CD14-positive monocyte (primary cell): ENCODE measurements around the gene MASP2. TPM values are rescaled to one million over a fixed set of nuclear protein-coding genes. Genes with fewer than 3 reads are reported as not detected.
"Not testable (repeated sequence)": the region's sequence is repeated elsewhere in the genome, so short reads cannot be mapped to it uniquely, and the experiment has no call there.

Experiments
- DNase-seq, 3 donors: peaks; one replicate each; pipeline ENCODE4 v3.0.0-alpha.2; 2011 to 2022
- H2AFZ ChIP-seq: 2 replicates; pipeline ENCODE4 v1.6.0; 2012; ENCODE audit warnings: mild to moderate bottlenecking, low read depth, low read length, inconsistent platforms; ENCODE audit not compliant: insufficient read depth, poor library complexity, severe bottlenecking
- H3K27ac ChIP-seq, 2 donors: 1 replicate in 1 of 2; 2 replicates in 1 of 2; pipeline ENCODE4 v1.5.1; 2012 to 2013; ENCODE audit warnings: low read length in 2 of 2, control low read depth in 1 of 2, inconsistent platforms in 1 of 2, low read depth in 1 of 2, mild to moderate bottlenecking in 1 of 2
- H3K27me3 ChIP-seq, 2 donors: one replicate each; pipeline versions ENCODE4 v1.6.0 to v1.6.1; 2011 to 2013; ENCODE audit warnings: low read length in 2 of 2; ENCODE audit not compliant: control insufficient read depth in 2 of 2, insufficient read depth in 2 of 2
- H3K36me3 ChIP-seq, 2 donors: replicated peaks in 1 of 2; 1 replicate in 1 of 2; 2 replicates in 1 of 2; pipeline versions ENCODE4 v1.5.1 to v1.6.1; 2012 to 2013; ENCODE audit warnings: low read length in 2 of 2, control low read depth in 1 of 2, inconsistent platforms in 1 of 2, mild to moderate bottlenecking in 1 of 2; ENCODE audit not compliant: insufficient read depth in 2 of 2, control insufficient read depth in 1 of 2
- H3K4me1 ChIP-seq, 2 donors: 1 replicate in 1 of 2; 2 replicates in 1 of 2; pipeline versions ENCODE4 v1.5.1 to v1.6.1; 2012 to 2013; ENCODE audit warnings: low read length in 2 of 2, control low read depth in 1 of 2, inconsistent platforms in 1 of 2, mild to moderate bottlenecking in 1 of 2, moderate library complexity in 1 of 2; ENCODE audit not compliant: insufficient read depth in 2 of 2, control insufficient read depth in 1 of 2
- H3K4me2 ChIP-seq: replicated peaks from 2 replicates; pipeline ENCODE3; 2012; ENCODE audit warnings: low read length, moderate library complexity, mild to moderate bottlenecking; ENCODE audit not compliant: poor library complexity, severe bottlenecking; ENCODE audit errors: extremely low read depth
- H3K4me3 ChIP-seq, 3 experiments: fragments of 200-600 bp in 1 of 3; sonication (generic) in 1 of 3; replicated peaks in 1 of 3; 1 replicate in 2 of 3; 2 replicates in 1 of 3; pipeline ENCODE4 v1.5.1; 2011 to 2013; ENCODE audit warnings: low read length in 3 of 3, mild to moderate bottlenecking in 3 of 3, control low read depth in 2 of 3, low read depth in 2 of 3, inconsistent platforms in 1 of 3, moderate library complexity in 1 of 3
- H3K79me2 ChIP-seq: 2 replicates; pipeline ENCODE4 v1.6.0; 2012; ENCODE audit warnings: mild to moderate bottlenecking, control low read depth, inconsistent platforms, low read length, moderate library complexity; ENCODE audit not compliant: insufficient read depth
- H3K9ac ChIP-seq: 2 replicates; pipeline ENCODE4 v1.6.0; 2017; ENCODE audit warnings: low read length, mild to moderate bottlenecking; ENCODE audit not compliant: insufficient read depth, poor library complexity, severe bottlenecking
- H3K9me3 ChIP-seq, 2 donors: replicated peaks in 1 of 2; 1 replicate in 1 of 2; 2 replicates in 1 of 2; pipeline versions ENCODE4 v1.5.1 to v1.6.1; 2012 to 2013; ENCODE audit warnings: low read length in 2 of 2, control low read depth in 1 of 2; ENCODE audit not compliant: control insufficient read depth in 1 of 2, insufficient read depth in 1 of 2
- H4K20me1 ChIP-seq: 2 replicates; pipeline ENCODE4 v1.6.0; 2012; ENCODE audit warnings: mild to moderate bottlenecking, low read length, control low read depth, moderate library complexity; ENCODE audit not compliant: insufficient read depth
- H3K27ac Mint-ChIP-seq, 7 donors: one replicate each; pipeline ENCODE4 v1.8.0; 2020; ENCODE audit warnings: mild to moderate bottlenecking in 7 of 7, mixed read lengths in 7 of 7, moderate library complexity in 6 of 7, inconsistent platforms in 2 of 7
- H3K27me3 Mint-ChIP-seq, 3 donors: one replicate each; pipeline ENCODE4 v1.8.0; 2021 to 2022; ENCODE audit warnings: low read depth in 3 of 3, mild to moderate bottlenecking in 3 of 3, mixed read lengths in 3 of 3, moderate library complexity in 3 of 3, inconsistent platforms in 1 of 3
- H3K36me3 Mint-ChIP-seq, 2 donors: one replicate each; pipeline ENCODE4 v1.8.0; 2020; ENCODE audit warnings: mixed read lengths in 2 of 2, inconsistent platforms in 1 of 2, mild to moderate bottlenecking in 1 of 2
- H3K4me1 Mint-ChIP-seq: one replicate; pipeline ENCODE4 v1.8.0; 2020; ENCODE audit warnings: mild to moderate bottlenecking, mixed read lengths
- H3K4me3 Mint-ChIP-seq, 2 donors: one replicate each; pipeline ENCODE4 v1.8.0; 2020; ENCODE audit warnings: mild to moderate bottlenecking in 2 of 2, mixed read lengths in 2 of 2, moderate library complexity in 1 of 2
- H3K9me3 Mint-ChIP-seq, 7 donors: one replicate each; pipeline ENCODE4 v1.8.0; 2020 to 2022; ENCODE audit warnings: mixed read lengths in 7 of 7, mild to moderate bottlenecking in 6 of 7, moderate library complexity in 6 of 7, inconsistent platforms in 2 of 7
- WGBS: methylation state at CpG from one replicate; pipeline ENCODE4 v1.1.5; 2013; ENCODE audit warnings: missing lambda C conversion rate; ENCODE audit not compliant: insufficient coverage; 5-methylcytosine and 5-hydroxymethylcytosine counted together
- intact Hi-C, 2 donors: fragments of 100-400 bp; cut with micrococcal nuclease; formaldehyde crosslinking; loops; one replicate each; pipeline versions ENCODE4 v1.15.0 to v1.15.1; 2023
- polyA plus RNA-seq, 3 donors: library from polyadenylated mRNA; depleted of rRNA in 1 of 3; unstranded in 2 of 3; stranded (reverse) in 1 of 3; fragments of 300-500 nt in 2 of 3; fragments of >200 nt in 1 of 3; fragmentation: Illumina TruSeq in 2 of 3; gene quantifications; 1 replicate in 2 of 3; 2 replicates in 1 of 3; pipeline ENCODE4 v1.2.3, GENCODE V29; 2012 to 2021
- TF ChIP-seq, protein P1 (sequence below): fragments of 200-600 bp; IDR thresholded peaks from one replicate; pipeline ENCODE4 v1.8.0; 2022; ENCODE audit warnings: antibody characterized with exemption, mild to moderate bottlenecking

Gene MASP2
- polyA plus RNA-seq, 3 donors: not detected

GRCh38 chr1:11041048-11041447, 6.0 kb downstream of the MASP2 start:
- intact Hi-C loops: no loop called here
- no peaks in the 10 kb centered on the region for H4K20me1 ChIP-seq
- no peak overlapping the region for H3K27ac ChIP-seq
- no peak for DNase-seq
- H3K9me3 Mint-ChIP-seq: no peaks in the 10 kb centered on the region
- H3K27ac Mint-ChIP-seq: no peak overlapping the region
- no peaks in the 10 kb centered on the region for H3K36me3 ChIP-seq
- TF ChIP-seq, protein P1, sequence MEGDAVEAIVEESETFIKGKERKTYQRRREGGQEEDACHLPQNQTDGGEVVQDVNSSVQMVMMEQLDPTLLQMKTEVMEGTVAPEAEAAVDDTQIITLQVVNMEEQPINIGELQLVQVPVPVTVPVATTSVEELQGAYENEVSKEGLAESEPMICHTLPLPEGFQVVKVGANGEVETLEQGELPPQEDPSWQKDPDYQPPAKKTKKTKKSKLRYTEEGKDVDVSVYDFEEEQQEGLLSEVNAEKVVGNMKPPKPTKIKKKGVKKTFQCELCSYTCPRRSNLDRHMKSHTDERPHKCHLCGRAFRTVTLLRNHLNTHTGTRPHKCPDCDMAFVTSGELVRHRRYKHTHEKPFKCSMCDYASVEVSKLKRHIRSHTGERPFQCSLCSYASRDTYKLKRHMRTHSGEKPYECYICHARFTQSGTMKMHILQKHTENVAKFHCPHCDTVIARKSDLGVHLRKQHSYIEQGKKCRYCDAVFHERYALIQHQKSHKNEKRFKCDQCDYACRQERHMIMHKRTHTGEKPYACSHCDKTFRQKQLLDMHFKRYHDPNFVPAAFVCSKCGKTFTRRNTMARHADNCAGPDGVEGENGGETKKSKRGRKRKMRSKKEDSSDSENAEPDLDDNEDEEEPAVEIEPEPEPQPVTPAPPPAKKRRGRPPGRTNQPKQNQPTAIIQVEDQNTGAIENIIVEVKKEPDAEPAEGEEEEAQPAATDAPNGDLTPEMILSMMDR: no peak
- H3K9me3 ChIP-seq: no peaks in the 10 kb centered on the region
- no peaks in the 10 kb centered on the region for H3K36me3 Mint-ChIP-seq
- H3K4me3 Mint-ChIP-seq: no peak overlapping the region
- H3K27me3 ChIP-seq: peaks cover 0 to 2% of the 10 kb centered on the region in 2 donors
- no peaks in the 10 kb centered on the region for H3K79me2 ChIP-seq
- no peak overlapping the region for H3K9ac ChIP-seq
- H3K27me3 Mint-ChIP-seq: peaks cover 0 to 1% (median 0%) of the 10 kb centered on the region in 3 donors
- H3K4me1 Mint-ChIP-seq: no peaks in the 10 kb centered on the region
- H3K4me2 ChIP-seq: no peak overlapping the region
- no peak overlapping the region for H2AFZ ChIP-seq
- no peak overlapping the region for H3K4me3 ChIP-seq
- H3K4me1 ChIP-seq: no peaks in the 10 kb centered on the region

GRCh38 chr1:11040105-11040429, 7.0 kb downstream of the MASP2 start:
- H2AFZ ChIP-seq, H3K27ac Mint-ChIP-seq, H3K9me3 Mint-ChIP-seq, H3K9me3 ChIP-seq, H3K4me1 ChIP-seq, H3K4me1 Mint-ChIP-seq, H3K4me3 ChIP-seq, H3K4me3 Mint-ChIP-seq, H3K36me3 Mint-ChIP-seq, DNase-seq, H3K4me2 ChIP-seq, H3K9ac ChIP-seq, H4K20me1 ChIP-seq, H3K36me3 ChIP-seq, H3K79me2 ChIP-seq, H3K27me3 Mint-ChIP-seq, intact Hi-C loops, H3K27me3 ChIP-seq, H3K27ac ChIP-seq: not testable (repeated sequence)
- WGBS: 100% methylated on average over 1 of the region's 7 CpGs
